ENCODE results near the gene IFI27. TPM values are rescaled to one million over a fixed set of nuclear protein-coding genes. Genes with fewer than 3 reads are reported as not detected.

IFI27 gene
- total RNA-seq, 1 experiment from 2014 or later: 2.3 TPM

GRCh38 chr14:94161981-94162380, 51.4 kb downstream of the IFI27 start:
- BruUV-seq (replicated peaks): no TSS peak
- Histone ChIP-seq H3K27me3 (ENCODE audit: control insufficient read depth, insufficient read depth, low read length) (peaks cover 4% of the 10 kb centered on the region; the same call in 1 of the 2 replicates), H3K9me3 (ENCODE audit: control insufficient read depth, insufficient read depth, low read depth, low read length) (no peaks in the 10 kb centered on the region), H3K4me3 (ENCODE audit: low read depth in 2 of 2, low read length in 2 of 2) (no peak overlapping the region), H3K4me1 (ENCODE audit: control insufficient read depth, insufficient read depth, low read length) (no peaks in the 10 kb centered on the region), H3K36me3 (ENCODE audit: control insufficient read depth, insufficient read depth, low read length) (no peaks in the 10 kb centered on the region), H3K27ac (ENCODE audit: low read length) (no peak overlapping the region)
- ChIA-PET POLR2A (no interaction called here), CTCF (interaction anchor here (0.5 kb wide), 1 partner anchor 18 kb away, joined by 4 read pairs; no protein-coding TSS in a partner anchor)
- intact Hi-C loops (cut with micrococcal nuclease; ENCODE audit: unreplicated experiment): no loop called here
- ATAC-seq (no peak), DNase-seq (ENCODE audit: low read depth, low spot score) (no peak)
- no peak for TF ChIP-seq CTCF (IDR thresholded peaks at IDR 0.05)
- no peak for TF ChIP-seq TCF7L2 (IDR thresholded peaks at IDR 0.05; ENCODE audit: low read depth, low read length)
- no peak for TF ChIP-seq SIN3A (IDR thresholded peaks at IDR 0.05; ENCODE audit: borderline replicate concordance, insufficient read depth, low read depth, low read length)
- no peak for TF ChIP-seq POLR2AphosphoS5 (IDR thresholded peaks at IDR 0.05; ENCODE audit: low read depth, low read length)
- TF ChIP-seq REST (IDR thresholded peaks at IDR 0.05; ENCODE audit: insufficient read depth in 1 of 2, low read depth in 2 of 2, low read length in 1 of 2): no peak
- in situ Hi-C loops (cut with HindIII; ENCODE audit: low pct_unique_long_range_greater_than_20kb, low sequenced_read_pairs): no loop called here

- ChIA-PET CTCF (interaction anchor here (0.5 kb wide), 1 partner anchor 18 kb away, joined by 4 read pairs; no protein-coding TSS in a partner anchor), POLR2A (no interaction called here)
- Histone ChIP-seq H3K27ac (ENCODE audit: low read length) (no peak overlapping the region), H3K27me3 (ENCODE audit: control insufficient read depth, insufficient read depth, low read length) (peaks cover 3% of the 10 kb centered on the region; the same call in 1 of the 2 replicates), H3K4me1 (ENCODE audit: control insufficient read depth, insufficient read depth, low read length) (no peaks in the 10 kb centered on the region), H3K4me3 (ENCODE audit: low read depth in 2 of 2, low read length in 2 of 2) (no peak overlapping the region), H3K36me3 (ENCODE audit: control insufficient read depth, insufficient read depth, low read length) (no peaks in the 10 kb centered on the region), H3K9me3 (ENCODE audit: control insufficient read depth, insufficient read depth, low read depth, low read length) (no peaks in the 10 kb centered on the region)
- no peak for DNase-seq (ENCODE audit: low read depth, low spot score)
- intact Hi-C loops (cut with micrococcal nuclease; ENCODE audit: unreplicated experiment): no loop called here
- in situ Hi-C loops (cut with HindIII; ENCODE audit: low pct_unique_long_range_greater_than_20kb, low sequenced_read_pairs): no loop called here
- BruUV-seq (replicated peaks): no TSS peak
- TF ChIP-seq TCF7L2 (IDR thresholded peaks at IDR 0.05; ENCODE audit: low read depth, low read length) (no peak), REST (IDR thresholded peaks at IDR 0.05; ENCODE audit: insufficient read depth in 1 of 2, low read depth in 2 of 2, low read length in 1 of 2) (no peak), POLR2AphosphoS5 (IDR thresholded peaks at IDR 0.05; ENCODE audit: low read depth, low read length) (no peak), CTCF (IDR thresholded peaks at IDR 0.05) (no peak), SIN3A (IDR thresholded peaks at IDR 0.05; ENCODE audit: borderline replicate concordance, insufficient read depth, low read depth, low read length) (no peak)
- ATAC-seq: no peak
Measured at GRCh38 chr14:94162466-94162865, 51.9 kb downstream of the IFI27 start.

All from Panc1 (cell line).